Upper lobe of right lung (tissue), 1 donor: ENCODE results near the gene MAN1A2. TPM values are rescaled to one million over a fixed set of nuclear protein-coding genes. Genes with fewer than 3 reads are reported as not detected.
"Not testable (repeated sequence)": the region's sequence is repeated elsewhere in the genome, so short reads cannot be mapped to it uniquely, and the experiment has no call there.

Source experiments
- ATAC-seq: fragments of 200-7000 bp; cut with Tn5 transposase; one replicate; pipeline ENCODE4 v1.9.1; 2020; ENCODE audit warnings: mild to moderate bottlenecking, moderate library complexity
- DNase-seq: peaks from one replicate; pipeline ENCODE4 v3.0.0-alpha.2; 2020
- H3K27ac ChIP-seq: fragments of 200-600 bp; one replicate; pipeline ENCODE4 v1.8.0; 2022
- H3K27me3 ChIP-seq: fragments of 200-600 bp; one replicate; pipeline ENCODE4 v1.8.0; 2022; ENCODE audit warnings: mild to moderate bottlenecking
- H3K36me3 ChIP-seq: fragments of 200-600 bp; one replicate; pipeline ENCODE4 v1.8.0; 2022
- H3K4me1 ChIP-seq: fragments of 200-600 bp; one replicate; pipeline ENCODE4 v1.8.0; 2022
- H3K4me3 ChIP-seq: fragments of 200-600 bp; one replicate; pipeline ENCODE4 v1.8.0; 2022; ENCODE audit warnings: mild to moderate bottlenecking
- H3K9me3 ChIP-seq: fragments of 200-600 bp; one replicate; pipeline ENCODE4 v1.8.0; 2022
- CTCF ChIP-seq: fragments of 200-600 bp; IDR thresholded peaks from one replicate; pipeline ENCODE4 v1.8.0; 2022; ENCODE audit warnings: antibody characterized with exemption
- intact Hi-C: fragments of 100-400 bp; cut with DNase I; formaldehyde crosslinking; loops from one replicate; pipeline ENCODE4 v1.11.0; 2022
- total RNA-seq: library from RNA; stranded (reverse); fragmentation: NEBNext Ultra II Directional; extraction: Animal tissue kit (Norgen Biotek cat#: 25700); gene quantifications from one replicate; pipeline ENCODE4 v1.2.1, GENCODE V29; 2021
- donor health status: DM: no; HTN: yes; CAD: no; lungs with severe emphysema.

The MAN1A2 gene
- total RNA-seq, 1 donor from 2014 or later: 40.3 TPM

GRCh38 chr1:117447661-117448060, 80.4 kb downstream of the MAN1A2 start:
- Histone ChIP-seq H3K4me1 (no peaks in the 10 kb centered on the region), H3K9me3 (no peaks in the 10 kb centered on the region), H3K36me3 (no peaks in the 10 kb centered on the region), H3K27ac (no peak overlapping the region), H3K27me3 (no peaks in the 10 kb centered on the region), H3K4me3 (no peak overlapping the region)
- intact Hi-C loops: no loop called here
- ATAC-seq (no peak), DNase-seq (no peak)
- TF ChIP-seq CTCF: no peak

- intact Hi-C loops: no loop called here
- Histone ChIP-seq H3K27me3 (no peaks in the 10 kb centered on the region), H3K4me1 (no peaks in the 10 kb centered on the region), H3K9me3 (no peaks in the 10 kb centered on the region), H3K36me3 (no peaks in the 10 kb centered on the region), H3K4me3 (no peak overlapping the region), H3K27ac (no peak overlapping the region)
- ATAC-seq: no peak
- no peak for TF ChIP-seq CTCF
- DNase-seq: no peak
Observed at GRCh38 chr1:117452216-117452615, 85.0 kb downstream of the MAN1A2 start.

GRCh38 chr1:117453958-117454357, 86.7 kb downstream of the MAN1A2 start:
- Histone ChIP-seq H3K4me1 (no peaks in the 10 kb centered on the region), H3K9me3 (no peaks in the 10 kb centered on the region), H3K36me3 (no peaks in the 10 kb centered on the region), H3K27me3 (no peaks in the 10 kb centered on the region), H3K4me3 (no peak overlapping the region), H3K27ac (no peak overlapping the region)
- DNase-seq (no peak), ATAC-seq (no peak)
- intact Hi-C loops: no loop called here
- TF ChIP-seq CTCF: no peak

- intact Hi-C loops, H3K36me3 ChIP-seq, ATAC-seq, H3K27ac ChIP-seq, DNase-seq, H3K9me3 ChIP-seq, H3K4me1 ChIP-seq, H3K4me3 ChIP-seq, H3K27me3 ChIP-seq: not testable (repeated sequence)
Observed at GRCh38 chr1:117458410-117458809, 91.2 kb downstream of the MAN1A2 start.

DNA sequence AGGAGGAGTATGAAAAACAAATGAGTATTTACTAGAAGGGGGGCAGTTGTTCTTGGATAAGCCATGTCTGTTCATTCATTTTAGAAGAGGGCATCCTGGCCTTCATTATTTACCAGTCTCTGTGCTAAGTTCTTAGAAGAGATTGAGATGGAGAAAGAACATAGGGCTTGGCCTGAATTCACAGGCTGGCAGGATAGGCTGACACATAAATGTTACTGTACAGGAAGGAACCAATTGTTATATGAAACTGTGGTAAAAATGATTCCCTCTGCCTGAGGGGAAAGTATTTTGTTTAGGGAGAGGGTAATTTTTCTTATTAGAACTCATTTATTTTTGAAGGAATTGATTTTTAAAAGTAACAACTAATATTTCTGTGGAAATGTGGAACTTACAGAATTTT, 99.5 kb downstream of the MAN1A2 start:
- H3K4me1 ChIP-seq: no peaks in the 10 kb centered on the region
- H3K4me3 ChIP-seq: no peak overlapping the region
- DNase-seq: no peak
- intact Hi-C loops: no loop called here
- ATAC-seq: no peak
- no peaks in the 10 kb centered on the region for H3K27me3 ChIP-seq
- no peak overlapping the region for H3K27ac ChIP-seq
- no peak for TF ChIP-seq CTCF
- no peaks in the 10 kb centered on the region for H3K9me3 ChIP-seq
- peaks cover 8% of the 10 kb centered on the region for H3K36me3 ChIP-seq

- Histone ChIP-seq H3K27ac (no peak overlapping the region), H3K9me3 (no peaks in the 10 kb centered on the region), H3K27me3 (no peaks in the 10 kb centered on the region), H3K4me3 (no peak overlapping the region), H3K36me3 (peaks cover 8% of the 10 kb centered on the region), H3K4me1 (no peaks in the 10 kb centered on the region)
- no peak for DNase-seq
- intact Hi-C loops: no loop called here
- no peak for ATAC-seq
- TF ChIP-seq CTCF: no peak
Observed at GRCh38 chr1:117467336-117467735, 100.1 kb downstream of the MAN1A2 start.
